ENCODE data around the gene PPP6R3.
"Not testable (repeated sequence)": the region's sequence is repeated elsewhere in the genome, so short reads cannot be mapped to it uniquely, and the experiment has no call there.

The PPP6R3 gene

DNA sequence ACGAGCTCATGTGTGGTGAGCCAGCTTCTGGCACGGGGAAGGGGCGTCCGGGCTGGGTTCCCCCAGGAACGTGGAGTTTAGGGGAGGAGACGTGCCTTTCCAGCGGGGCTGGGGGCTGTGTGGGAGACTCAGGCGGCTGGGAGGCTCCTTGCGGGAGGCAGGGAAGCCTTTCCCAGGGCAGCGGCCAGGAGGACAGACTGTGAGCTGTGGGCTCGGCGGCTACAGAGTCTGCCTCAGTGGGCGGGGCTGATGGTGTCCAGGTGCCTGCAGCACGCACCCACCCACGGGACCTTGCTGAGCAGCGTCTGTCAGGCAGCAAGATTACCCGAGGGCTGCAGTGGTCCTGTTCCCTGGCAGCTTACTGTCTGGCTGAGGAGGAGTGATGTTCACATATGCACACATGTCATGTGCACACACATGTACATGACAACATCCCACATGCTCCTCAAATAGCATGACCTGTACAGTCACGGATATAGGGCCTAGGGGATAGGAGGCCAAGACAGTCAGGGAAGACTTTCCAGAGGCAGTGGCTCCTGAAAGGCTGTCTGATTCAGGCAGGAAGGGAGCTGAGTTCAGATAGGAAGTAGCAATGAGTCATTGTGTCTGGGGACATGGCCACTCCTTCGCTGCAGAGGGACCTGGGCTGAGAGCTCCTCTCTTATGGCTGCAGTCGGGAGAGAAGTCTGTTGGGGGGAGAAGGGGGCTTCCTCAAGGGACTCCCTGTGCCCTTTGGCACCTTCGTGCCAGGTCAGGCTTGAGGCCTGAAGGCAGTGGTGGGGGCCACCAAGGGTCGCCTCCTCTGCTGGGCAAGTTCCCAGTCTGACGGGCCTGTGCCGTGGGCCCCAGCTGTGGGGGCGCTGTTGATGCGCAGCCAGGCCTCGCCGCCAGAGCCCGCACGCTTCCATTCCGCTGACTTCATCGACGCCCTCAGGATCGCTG is 23.3 kb upstream of the PPP6R3 start:
- DNase-seq = no peak

DNA sequence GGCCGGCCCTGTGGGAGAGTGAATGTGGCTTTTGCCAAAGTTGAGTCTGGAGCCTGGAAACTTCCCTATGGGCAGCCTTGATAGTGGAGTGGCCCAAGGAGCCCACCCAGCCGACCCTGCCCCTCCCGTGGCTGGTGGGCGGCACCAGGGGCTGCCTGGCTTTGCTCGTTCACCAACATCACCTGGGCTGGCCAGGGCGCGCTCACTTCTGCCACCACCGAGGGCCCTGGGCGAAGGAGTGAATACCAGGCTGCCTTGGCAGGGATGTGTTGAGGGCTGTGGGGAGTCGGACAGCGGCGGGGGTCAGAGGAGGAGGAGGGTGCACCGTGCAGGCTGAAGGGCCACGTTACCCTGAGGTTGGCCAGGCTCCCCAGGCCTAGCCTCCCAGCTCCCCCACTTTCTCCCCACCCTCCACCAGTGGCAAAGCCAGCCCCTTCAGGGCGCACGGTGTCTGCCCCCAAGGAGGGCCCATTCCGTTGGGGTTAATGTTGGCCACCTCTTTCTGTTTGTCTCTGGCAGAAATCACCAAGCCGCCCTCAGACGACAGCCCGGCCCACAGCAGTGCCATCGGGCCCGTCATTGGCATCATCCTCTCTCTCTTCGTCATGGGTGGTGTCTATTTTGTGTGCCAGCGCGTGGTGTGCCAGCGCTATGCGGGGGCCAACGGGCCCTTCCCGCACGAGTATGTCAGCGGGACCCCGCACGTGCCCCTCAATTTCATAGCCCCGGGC is 22.5 kb upstream of the PPP6R3 start:
- DNase-seq = no peak

DNA sequence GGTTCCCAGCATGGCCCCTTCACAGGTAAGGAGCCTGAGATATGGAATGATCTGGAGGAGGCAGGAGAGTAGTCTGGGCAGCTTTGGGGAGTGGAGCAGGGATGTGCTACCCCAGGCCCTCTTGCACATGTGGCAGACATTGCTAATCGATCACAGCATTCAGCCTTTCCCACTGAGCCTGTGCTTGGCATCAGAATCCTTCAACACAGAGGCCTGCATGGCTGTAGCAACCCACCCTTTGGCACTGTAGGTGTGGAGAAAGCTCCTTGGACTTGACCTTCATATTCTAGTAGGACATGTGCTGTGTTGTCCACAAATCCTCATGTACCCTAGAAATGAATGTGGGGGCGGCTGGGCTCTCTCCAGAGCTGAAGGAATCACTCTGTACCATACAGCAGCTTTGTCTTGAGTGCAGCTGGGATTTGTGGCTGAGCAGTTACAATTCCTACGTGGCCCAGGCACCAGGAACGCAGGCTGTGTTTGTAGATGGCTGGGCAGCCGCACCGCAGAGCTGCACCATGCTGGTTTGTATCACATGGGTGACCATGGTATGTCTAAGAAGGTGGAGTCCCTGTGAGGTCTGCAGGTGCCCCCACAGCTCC is 21.8 kb upstream of the PPP6R3 start:
- no peak for DNase-seq

DNA sequence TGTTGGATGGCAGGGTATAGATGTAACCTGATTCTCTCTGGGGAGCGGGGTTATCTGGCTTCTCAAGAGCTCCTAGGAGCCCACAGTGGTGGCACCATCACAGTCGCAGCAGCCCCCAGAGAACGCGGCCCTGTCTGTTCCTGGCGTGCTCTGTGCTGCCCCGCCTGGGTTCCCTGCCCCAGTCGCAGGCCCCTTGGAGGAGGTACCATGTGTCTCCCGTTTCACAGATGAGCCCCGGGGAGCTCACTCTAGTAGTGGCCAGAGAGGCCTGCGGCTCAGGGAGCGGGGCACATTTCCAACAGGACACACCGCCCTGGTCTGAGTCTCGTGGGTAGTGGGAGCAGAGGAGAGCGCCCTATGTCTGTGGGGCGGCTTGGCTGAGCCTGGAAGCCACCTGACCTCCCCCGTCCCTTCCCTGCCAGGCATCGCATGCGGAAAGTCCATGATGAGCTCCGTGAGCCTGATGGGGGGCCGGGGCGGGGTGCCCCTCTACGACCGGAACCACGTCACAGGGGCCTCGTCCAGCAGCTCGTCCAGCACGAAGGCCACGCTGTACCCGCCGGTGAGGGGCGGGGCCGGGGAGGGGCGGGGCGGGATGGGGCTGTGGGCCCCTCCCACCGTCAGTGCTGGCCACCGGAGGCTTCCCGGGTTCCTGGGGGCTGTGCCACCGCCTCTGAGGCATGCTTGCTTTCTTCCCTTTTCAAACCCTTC is 21.0 kb upstream of the PPP6R3 start:
- DNase-seq = no peak

DNA sequence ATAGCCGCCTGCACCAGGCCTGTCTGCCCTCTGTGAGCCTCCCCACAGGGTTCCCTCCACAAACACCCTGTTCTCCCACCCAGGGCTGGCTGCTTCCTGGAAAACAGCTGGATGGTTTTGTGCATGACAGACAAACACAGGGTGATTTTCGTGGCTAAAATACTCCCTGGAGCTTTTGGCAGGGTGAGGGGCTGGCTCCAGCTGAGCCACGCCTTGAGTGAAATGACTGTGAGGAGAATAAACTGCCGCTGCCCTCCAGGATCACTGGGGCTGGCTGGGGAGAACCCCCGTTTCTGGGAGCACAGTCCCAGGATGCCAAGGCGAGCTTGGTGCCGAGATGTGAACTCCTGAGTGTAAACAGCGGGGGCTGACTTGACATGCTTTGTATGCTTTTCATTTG is 20.3 kb upstream of the PPP6R3 start:
- no peak for DNase-seq

DNA sequence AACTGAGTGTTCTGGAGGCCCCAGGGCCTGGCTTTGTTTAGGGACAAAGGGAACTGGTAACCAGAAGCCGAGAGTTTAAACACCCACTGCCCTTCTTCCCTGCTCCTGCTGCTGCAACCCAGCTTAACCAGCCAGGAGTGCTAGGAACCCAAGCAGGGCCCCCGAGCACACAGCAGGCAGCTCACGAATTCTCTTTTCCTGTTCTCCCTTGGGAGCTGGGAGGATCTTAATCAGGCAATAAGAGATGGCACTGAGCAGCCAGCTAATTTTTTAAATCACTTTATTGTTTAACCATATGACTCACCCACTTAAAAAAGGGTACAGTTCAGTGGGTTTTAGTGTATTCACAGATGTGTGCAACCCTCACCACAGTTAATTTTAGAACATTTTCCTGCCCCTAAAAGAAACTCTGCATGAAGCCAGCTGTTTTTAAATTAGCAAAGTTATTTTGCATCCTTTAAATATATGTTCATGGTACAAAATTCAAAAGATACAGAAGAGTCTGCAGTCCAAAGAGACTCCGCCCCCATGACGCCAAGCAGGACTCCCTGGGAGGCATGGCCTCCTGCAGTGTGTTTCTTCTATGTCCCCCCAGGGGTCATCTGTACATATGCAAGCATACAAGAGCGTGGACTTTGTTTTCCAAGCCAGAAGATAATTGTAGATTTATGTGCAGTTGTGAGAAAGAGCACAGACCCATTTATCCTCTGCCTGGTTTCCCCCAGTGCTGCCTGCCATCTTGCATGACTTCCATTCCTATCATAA is 18.9 kb upstream of the PPP6R3 start:
- DNase-seq = no peak

DNA sequence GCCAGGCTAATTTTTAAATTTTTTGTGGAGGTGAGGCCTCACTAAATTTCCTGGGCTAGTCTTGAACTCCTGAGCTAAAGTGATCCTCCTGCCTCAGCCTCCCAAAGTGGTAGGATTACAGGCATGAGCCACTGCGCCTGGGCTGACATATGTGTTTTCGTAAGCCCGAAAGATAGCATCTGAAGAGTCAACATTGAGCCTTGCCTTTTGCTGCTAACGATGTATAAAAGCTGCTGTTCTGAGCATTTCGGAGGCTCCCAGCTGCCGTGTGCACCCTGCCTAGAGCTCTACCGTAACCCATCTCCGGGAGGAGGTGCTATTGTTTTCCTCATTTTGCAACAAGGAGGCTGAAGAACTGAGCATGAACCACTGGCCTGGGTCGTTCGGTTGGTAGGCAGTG is 18.1 kb upstream of the PPP6R3 start:
- DNase-seq = no peak

DNA sequence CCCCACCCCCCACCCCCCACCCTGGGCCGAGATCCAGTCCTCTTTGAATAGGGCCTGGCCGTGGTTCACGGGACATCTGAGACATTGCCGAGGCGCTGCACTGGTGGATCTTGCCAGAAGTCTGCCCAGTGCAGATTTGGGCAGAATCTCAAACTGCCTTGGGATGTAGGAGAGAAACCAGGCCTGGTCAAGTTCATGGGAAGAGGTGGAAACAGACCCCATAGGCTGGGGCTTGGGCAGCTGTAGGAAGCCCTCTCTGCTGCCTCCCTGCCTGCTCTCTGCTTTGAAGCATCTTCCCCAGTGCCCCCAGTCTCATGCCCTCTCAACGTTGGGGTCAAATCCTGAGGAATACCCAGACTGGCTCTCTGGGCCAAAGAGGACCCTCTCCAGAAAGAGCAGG is 16.0 kb upstream of the PPP6R3 start:
- no peak for DNase-seq

DNA sequence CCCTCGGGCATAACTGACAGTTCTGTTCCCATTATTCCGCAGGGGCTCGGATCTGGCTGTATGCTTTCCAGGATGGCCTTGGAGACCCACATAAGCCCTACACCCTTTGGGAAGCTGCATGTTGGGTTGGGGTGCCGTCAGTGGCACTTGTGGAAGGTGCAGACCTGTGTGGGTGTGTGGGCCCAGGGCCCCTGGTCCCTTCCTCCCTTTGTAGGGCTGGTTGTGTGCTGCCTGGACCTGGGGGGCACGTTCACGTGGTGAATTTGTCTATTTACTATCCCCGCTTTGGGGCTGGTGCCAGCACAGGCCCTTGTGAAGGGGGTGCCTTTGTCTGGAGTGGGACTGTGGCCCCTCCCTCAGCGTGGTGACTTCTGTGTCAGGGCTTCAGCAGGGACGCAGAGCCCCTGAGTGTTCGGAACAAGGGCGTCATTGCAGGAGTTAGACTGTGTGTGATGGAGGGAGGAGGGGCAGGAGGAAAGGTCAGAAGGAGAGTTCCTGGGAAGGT is 15.0 kb upstream of the PPP6R3 start:
- DNase-seq = no peak

DNA sequence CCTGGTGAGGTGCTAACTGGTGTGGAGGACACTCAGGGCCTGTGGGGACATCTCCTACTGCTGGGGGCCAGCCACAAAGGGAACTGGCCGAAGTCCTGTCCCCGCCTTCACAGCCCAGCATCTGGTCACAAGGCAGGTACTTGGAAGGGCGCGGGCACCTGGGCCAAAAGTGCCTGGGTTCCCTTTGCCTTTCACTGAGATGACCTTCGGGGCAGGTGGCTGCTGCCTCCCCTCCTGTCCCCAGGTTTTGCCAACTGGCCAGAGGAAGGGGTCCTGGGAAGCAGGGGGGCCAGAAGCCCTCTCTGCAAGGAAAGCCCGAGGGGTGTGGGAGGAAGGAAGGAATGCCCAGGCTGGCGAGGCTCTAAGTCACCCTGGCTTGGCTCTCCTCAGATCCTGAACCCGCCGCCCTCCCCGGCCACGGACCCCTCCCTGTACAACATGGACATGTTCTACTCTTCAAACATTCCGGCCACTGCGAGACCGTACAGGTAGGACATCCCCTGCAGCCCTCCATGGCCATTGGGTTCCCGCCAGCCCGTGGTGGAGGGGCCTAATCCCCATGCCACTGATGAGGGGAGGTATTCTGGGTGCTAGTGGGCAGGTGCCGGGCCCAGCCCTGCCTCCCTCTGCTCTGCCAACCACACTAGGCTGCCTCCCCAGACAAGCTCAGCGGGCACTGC is 14.4 kb upstream of the PPP6R3 start:
- no peak for DNase-seq

DNA sequence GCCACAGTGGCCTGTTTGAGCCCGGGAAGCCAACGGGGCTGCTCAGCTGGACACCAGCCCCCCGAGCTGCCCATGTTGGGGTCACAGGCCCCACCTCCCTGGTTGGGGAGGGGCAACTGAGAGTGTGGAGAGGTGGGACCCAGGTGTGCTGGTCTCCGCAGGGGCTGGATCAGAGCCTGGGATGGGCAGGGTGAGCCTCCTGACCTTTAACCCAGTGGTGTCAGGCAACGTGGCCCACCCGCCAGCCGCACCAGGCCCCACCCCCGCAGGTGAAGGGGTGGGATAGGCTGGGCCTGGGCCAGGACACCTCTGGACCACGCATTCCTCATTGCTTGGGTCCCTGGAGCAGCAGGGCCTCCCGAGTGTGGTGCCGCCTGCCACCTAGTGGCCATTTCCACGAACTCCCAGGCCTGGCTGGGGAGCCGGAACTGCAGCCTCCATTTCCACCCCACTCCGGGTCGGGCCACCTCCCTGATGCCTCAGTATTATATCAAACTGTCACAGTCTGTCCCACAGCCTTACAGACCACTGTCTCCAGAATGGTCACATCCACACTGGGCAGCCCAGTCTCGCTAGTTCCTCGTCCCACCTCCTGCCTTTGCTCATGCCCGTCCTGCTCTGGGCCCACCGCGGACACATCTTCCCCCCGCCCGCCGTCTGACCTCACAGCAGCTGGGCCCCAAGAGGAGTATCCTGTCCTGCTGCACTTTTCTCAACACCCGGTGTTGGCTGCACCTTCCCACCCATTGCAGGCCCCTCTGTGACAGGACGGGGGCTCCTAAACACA is 13.3 kb upstream of the PPP6R3 start:
- peak; percentile 80 for DNase-seq

DNA sequence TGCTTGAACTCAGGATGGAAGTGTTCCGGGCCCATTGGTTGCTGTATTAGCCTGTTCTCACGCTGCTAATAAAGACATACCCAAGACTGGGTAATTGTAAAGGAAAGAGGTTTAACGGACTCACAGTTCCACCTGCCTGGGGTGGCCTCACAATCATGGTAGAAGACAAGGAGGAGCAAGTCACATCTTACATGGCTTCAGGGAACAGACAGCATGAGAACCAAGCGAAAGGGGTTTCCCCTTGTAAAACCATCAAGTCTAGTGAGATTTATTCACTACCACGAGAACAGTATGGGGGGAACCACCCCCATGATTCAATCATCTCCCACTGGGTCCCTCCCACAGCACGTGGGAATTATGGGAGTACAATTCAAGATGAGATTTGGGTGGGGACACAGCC is 12.6 kb upstream of the PPP6R3 start:
- DNase-seq = not testable (repeated sequence)

DNA sequence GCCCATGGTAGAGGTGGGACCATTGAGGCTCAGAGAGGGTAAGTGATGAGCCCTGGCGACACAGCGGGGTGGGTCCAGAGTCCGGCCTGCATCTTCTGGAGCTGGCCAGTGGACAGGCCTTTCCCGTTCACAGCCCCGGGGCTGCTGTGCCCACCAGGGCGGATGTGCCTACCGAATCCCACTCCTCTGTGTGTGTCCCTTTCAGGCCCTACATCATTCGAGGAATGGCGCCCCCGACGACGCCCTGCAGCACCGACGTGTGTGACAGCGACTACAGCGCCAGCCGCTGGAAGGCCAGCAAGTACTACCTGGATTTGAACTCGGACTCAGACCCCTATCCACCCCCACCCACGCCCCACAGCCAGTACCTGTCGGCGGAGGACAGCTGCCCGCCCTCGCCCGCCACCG is 11.9 kb upstream of the PPP6R3 start:
- DNase-seq = no peak

DNA sequence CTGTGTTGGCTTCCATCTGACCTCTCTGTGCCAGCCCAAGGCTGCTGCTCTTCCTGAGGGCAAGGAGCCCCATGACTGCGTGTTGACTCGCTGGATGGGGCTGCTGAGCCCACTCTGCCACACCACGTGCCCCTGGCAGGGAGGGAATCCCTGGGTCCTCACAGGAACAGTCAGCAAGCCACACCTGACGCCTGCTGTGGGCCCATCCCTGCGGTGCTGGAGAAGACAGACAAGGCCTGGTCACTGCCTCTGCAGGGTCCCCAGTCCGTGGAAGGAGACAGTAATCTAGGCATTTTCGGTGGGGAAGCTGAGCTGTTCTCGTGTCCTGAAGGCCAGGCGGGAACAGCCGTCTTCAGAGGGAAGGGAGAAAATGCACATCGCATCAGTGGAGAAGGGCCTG is 10.6 kb upstream of the PPP6R3 start:
- DNase-seq = no peak

DNA sequence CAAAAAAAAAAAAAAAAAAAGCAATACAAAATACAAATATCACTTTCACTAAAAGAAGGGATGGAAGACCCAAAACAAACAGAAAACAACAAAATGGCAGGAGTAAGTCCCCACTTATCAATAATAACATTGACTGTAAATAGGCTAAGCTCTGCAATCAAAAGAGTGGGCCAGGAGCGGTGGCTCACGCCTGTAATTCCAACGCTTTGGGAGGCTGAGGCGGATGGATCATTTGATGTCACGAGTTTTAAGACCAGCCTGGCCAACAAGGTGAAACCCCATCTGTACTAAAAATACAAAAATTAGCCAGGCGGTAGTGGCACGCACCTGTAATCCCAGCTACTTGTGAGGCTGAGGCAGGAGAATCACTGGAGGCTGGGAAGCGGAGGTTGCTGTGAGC is 9.8 kb upstream of the PPP6R3 start:
- DNase-seq = no peak

DNA sequence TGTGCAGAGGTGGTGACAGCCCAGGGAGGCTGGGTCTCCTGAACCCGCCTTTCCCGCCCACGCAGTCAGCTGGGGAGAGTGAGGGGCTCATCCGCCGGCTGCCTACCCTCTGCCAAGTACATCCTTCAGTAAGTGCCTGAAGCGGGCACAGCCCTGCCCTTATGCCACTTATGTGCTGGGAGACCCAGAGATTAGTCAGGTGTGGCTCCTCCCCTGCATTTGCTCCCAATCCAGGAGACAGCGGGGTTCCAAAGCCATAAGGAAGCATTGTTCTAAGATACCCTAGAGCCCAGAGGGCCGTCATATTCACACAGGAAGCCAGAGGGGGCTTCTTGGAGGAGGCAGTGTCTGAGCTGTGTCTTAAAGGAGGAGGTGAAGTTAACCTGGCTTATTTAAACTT is 5.8 kb upstream of the PPP6R3 start:
- no peak for DNase-seq

DNA sequence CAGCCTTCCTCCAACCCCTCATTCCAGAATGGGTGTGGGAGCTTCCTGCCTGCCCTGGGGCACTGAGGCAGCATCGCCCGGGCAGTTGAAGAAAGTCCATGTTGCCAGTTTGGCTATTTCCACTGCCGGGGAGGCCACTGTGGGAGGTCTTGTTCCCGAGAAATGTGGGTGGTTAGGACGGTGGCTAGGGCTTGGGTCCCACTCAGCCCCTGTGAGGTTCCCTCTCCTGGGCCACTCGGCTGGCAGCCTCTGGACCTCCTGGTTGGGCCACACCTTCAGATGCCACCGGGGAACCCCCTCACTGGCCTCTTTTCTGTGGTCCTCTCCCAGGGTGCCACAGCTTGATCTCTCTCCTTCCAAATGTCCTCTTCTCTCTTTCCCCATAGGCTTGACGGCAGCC is 5.1 kb upstream of the PPP6R3 start:
- no peak for DNase-seq

DNA sequence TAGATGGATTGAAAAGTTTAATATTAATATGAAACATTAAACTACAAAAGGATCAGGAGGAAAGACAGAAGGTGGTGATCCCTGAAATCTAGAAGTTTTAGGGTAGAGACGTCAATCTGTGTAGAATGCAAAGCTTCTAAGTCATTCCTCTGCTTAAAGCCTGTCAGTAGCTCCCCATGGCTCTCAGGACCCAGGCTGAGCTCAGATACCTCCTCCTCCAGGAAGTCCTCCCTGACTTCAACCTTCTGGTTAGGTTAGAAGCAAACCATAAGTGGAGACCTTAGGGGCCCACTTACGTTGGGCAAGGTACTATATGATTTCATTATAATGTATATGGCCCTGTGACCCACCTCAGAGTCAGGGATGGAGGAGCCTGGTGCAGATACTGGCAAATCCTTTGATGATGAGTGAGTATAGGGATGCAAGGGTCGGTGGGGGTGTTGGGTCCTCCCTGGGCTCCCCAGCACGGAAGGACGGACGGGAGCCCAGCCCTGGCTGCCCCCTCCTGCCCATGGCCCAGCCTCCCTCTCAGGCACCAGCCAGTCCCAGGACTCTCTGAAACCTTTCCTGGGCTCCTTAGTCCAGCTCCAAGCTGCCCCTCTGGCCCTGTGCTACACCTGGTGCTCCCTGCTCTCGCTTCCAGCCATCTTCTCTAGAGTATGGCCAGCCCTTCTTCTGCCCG is 3.2 kb upstream of the PPP6R3 start:
- DNase-seq = no peak

DNA sequence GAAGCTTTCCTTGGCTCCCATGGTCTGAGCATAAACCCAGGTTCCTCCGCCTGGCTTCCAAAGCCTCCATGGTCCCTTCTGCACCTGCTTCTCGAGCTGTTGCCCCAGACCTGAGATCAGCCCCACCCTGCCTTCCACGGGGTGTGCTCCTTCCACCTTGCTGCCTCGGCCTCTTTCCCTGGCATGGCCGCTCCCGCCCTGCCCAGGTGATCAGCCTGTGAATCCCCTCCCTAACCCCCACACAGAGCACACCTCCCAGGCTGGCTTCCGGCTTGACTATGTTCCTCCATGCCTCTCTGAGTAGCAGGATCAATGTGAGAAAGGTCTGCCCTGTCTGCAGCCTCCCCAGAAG is 2.7 kb upstream of the PPP6R3 start:
- no peak for DNase-seq

DNA sequence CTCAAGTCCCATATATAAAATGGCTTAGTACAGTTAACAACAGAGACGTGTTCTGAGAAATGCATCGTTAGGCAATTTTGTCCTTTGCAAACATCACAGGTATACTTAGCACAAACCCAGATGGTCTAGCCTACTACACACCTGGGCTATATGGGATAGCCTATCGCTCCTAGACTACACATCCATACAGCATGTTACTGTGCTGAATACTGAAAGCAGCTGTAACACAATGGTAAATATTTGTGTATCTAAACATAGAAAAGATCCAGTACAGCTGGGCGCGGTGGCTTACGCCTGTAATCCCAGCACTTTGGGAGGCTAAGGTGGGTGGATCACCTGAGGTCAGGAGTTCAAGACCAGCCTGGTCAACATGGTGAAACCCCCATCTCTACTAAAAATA is 2.2 kb upstream of the PPP6R3 start:
- DNase-seq = not testable (repeated sequence)

Measured in CD4-positive, alpha-beta T cell treated with Interleukin-12 subunit alpha and Interleukin-12 subunit beta, for 1 hour (primary cell).